HepG2 (cell line): ENCODE data around the gene MFSD2B. TPM values are rescaled to one million over a fixed set of nuclear protein-coding genes. Genes with fewer than 3 reads are reported as not detected.

Experiments
- ATAC-seq: fragments of 200-7000 bp; cut with Tn5 transposase; 3 replicates; pipeline ENCODE4 v1.9.1; 2020; ENCODE audit warnings: mild to moderate bottlenecking, moderate library complexity
- BruUV-seq: library from RNA; stranded (reverse); fragments of 400-500 nt; replicated peaks from 2 replicates; lab custom pipeline; 2021; lab: Mats Ljungman, UMichigan
- CTCF ChIA-PET: fragments of 300-600 bp; formaldehyde crosslinking; extraction: SDS; loops from one replicate; lab custom pipeline; 2021; ENCODE audit warnings: low total read pairs, inconsistent platforms, low intra/inter-chr PET ratio; lab: Yijun Ruan, JAX
- POLR2A ChIA-PET: fragments of 350-600 bp; sonication (Branson Sonifier 250); formaldehyde crosslinking; loops from one replicate; lab custom pipeline; 2020; ENCODE audit warnings: antibody characterized with exemption, inconsistent platforms; lab: Yijun Ruan, JAX
- DNase-seq: peaks from one replicate; pipeline ENCODE4 v3.0.0-alpha.2; 2015; ENCODE audit warnings: low spot score
- FAIRE-seq: peaks from 3 replicates; lab custom pipeline; 2011; peaks lifted over from hg19 to GRCh38; lab: Jason Lieb, UNC
- H2AFZ ChIP-seq: one replicate; pipeline ENCODE4 v1.6.1; 2011; ENCODE audit warnings: low read length, inconsistent platforms
- H3K27ac ChIP-seq: fragments of 300-600 bp; 3 replicates; pipeline ENCODE4 v1.8.0; 2011; ENCODE audit warnings: mixed run types, mild to moderate bottlenecking, mixed read lengths, low read length, inconsistent platforms; ENCODE audit not compliant: insufficient read depth; ENCODE audit errors: extremely low read length
- H3K27me3 ChIP-seq, 2 experiments: fragments of 200-600 bp in 1 of 2; 2 replicates in 1 of 2; 3 replicates in 1 of 2; pipeline versions ENCODE4 v1.6.0 to v1.8.0; 2011; ENCODE audit warnings: low read length in 2 of 2, mild to moderate bottlenecking in 2 of 2, moderate library complexity in 2 of 2, inconsistent platforms in 1 of 2; ENCODE audit not compliant: insufficient read depth in 2 of 2, control insufficient read depth in 1 of 2
- H3K36me3 ChIP-seq, 2 experiments: fragments of 200-600 bp in 1 of 2; replicated peaks in 1 of 2; 2 replicates in 1 of 2; 3 replicates in 1 of 2; pipeline versions ENCODE4 v1.5.1 to v1.8.0; 2011; ENCODE audit warnings: low read length in 2 of 2, inconsistent platforms in 1 of 2; ENCODE audit not compliant: insufficient read depth in 2 of 2, control insufficient read depth in 1 of 2
- H3K4me1 ChIP-seq: 2 replicates; pipeline ENCODE4 v1.5.1; 2012; ENCODE audit warnings: low read length, inconsistent platforms; ENCODE audit not compliant: insufficient read depth
- H3K4me2 ChIP-seq: 2 replicates; pipeline ENCODE4 v1.6.0; 2011; ENCODE audit warnings: low read depth, low read length, inconsistent platforms
- H3K4me3 ChIP-seq, 3 experiments: fragments of 200-600 bp in 1 of 3; sonication (generic), shearing (Covaris generic) in 1 of 3; replicated peaks in 1 of 3; 2 replicates each; pipeline ENCODE4 v1.5.1; 2011 to 2016; ENCODE audit warnings: low read length in 3 of 3, inconsistent platforms in 2 of 3, low read depth in 2 of 3, mild to moderate bottlenecking in 2 of 3, control low read depth in 1 of 3, mixed read lengths in 1 of 3; ENCODE audit not compliant: insufficient read depth in 1 of 3
- H3K79me2 ChIP-seq: one replicate; pipeline ENCODE4 v1.6.1; 2011; ENCODE audit warnings: low read length, inconsistent platforms; ENCODE audit not compliant: insufficient read depth
- H3K9ac ChIP-seq: 2 replicates; pipeline ENCODE4 v1.6.0; 2011; ENCODE audit warnings: mild to moderate bottlenecking, low read depth, low read length, inconsistent platforms; ENCODE audit not compliant: insufficient read depth
- H3K9me3 ChIP-seq: 2 replicates; pipeline ENCODE4 v1.5.1; 2012; ENCODE audit warnings: mild to moderate bottlenecking, low read length
- H4K20me1 ChIP-seq: 2 replicates; pipeline ENCODE4 v1.6.0; 2011; ENCODE audit warnings: inconsistent platforms, mild to moderate bottlenecking, low read length, moderate library complexity; ENCODE audit not compliant: insufficient read depth
- CBX2 ChIP-seq, 2 experiments: fragments of 200-600 bp in 1 of 2; sonication (generic); formaldehyde crosslinking in 1 of 2; IDR thresholded peaks; 2 replicates each; pipeline versions ENCODE4 v1.7.0 to v1.8.1; 2018 to 2022; ENCODE audit warnings: low read depth in 2 of 2, low read length in 1 of 2, mild to moderate bottlenecking in 1 of 2, missing genetic modification reagents in 1 of 2
- CREM ChIP-seq, 2 experiments: sonication (generic) in 1 of 2; formaldehyde crosslinking in 1 of 2; IDR thresholded peaks; 2 replicates each; pipeline versions ENCODE4 v1.4.0 to v1.6.1; 2016 to 2020; ENCODE audit warnings: antibody characterized with exemption in 1 of 2, mild to moderate bottlenecking in 1 of 2, missing genetic modification reagents in 1 of 2
- DMAP1 ChIP-seq: IDR thresholded peaks from 2 replicates; pipeline ENCODE4 v1.6.1; 2016
- NCOA2 ChIP-seq: sonication (generic); formaldehyde crosslinking; IDR thresholded peaks from 2 replicates; pipeline ENCODE4 v1.8.0; 2022; ENCODE audit warnings: inconsistent platforms
- RAD51 ChIP-seq: fragments of 450-650 bp; IDR thresholded peaks from 2 replicates; pipeline ENCODE4 v1.6.1; 2016; ENCODE audit warnings: borderline replicate concordance
- RELA ChIP-seq: sonication (generic); formaldehyde crosslinking; IDR thresholded peaks from 2 replicates; pipeline ENCODE4 v1.4.0; 2020; ENCODE audit warnings: missing genetic modification reagents
- RXRB ChIP-seq: IDR thresholded peaks from 2 replicates; pipeline ENCODE4 v1.6.1; 2016; ENCODE audit warnings: borderline replicate concordance, missing genetic modification reagents, missing compliant biosample characterization
- U2AF2 ChIP-seq: fragments of 200-400 bp; formaldehyde crosslinking; IDR thresholded peaks from 2 replicates; pipeline ENCODE4 v1.6.1; 2017; ENCODE audit warnings: low read depth, mild to moderate bottlenecking, low read length
- ZNF235 ChIP-seq: sonication (generic); formaldehyde crosslinking; IDR thresholded peaks from 2 replicates; pipeline ENCODE4 v1.8.1; 2023; ENCODE audit warnings: mild to moderate bottlenecking, missing genetic modification reagents, borderline replicate concordance
- ZNF431 ChIP-seq: sonication (generic); formaldehyde crosslinking; IDR thresholded peaks from 2 replicates; pipeline ENCODE4 v1.9.0; 2022; ENCODE audit warnings: missing genetic modification reagents, low read depth, mild to moderate bottlenecking, borderline replicate concordance
- ZNF496 ChIP-seq: sonication (generic); formaldehyde crosslinking; IDR thresholded peaks from 2 replicates; pipeline ENCODE4 v1.8.1; 2023; ENCODE audit warnings: mild to moderate bottlenecking, moderate library complexity, missing genetic modification reagents; ENCODE audit not compliant: insufficient replicate concordance
- ZNF501 ChIP-seq: sonication (generic); formaldehyde crosslinking; IDR thresholded peaks from 2 replicates; pipeline ENCODE4 v1.5.1; 2020; ENCODE audit warnings: mild to moderate bottlenecking, moderate library complexity, missing genetic modification reagents
- ZNF564 ChIP-seq: sonication (generic); formaldehyde crosslinking; IDR thresholded peaks from 2 replicates; pipeline ENCODE4 v1.8.1; 2023; ENCODE audit warnings: mild to moderate bottlenecking, missing genetic modification reagents
- ZNF780A ChIP-seq: sonication (generic); formaldehyde crosslinking; IDR thresholded peaks from 2 replicates; pipeline ENCODE4 v1.8.0; 2022; ENCODE audit warnings: mild to moderate bottlenecking, missing genetic modification reagents, moderate library complexity
- WGBS: methylation state at CpG from one replicate; pipeline ENCODE4 v1.1.6; 2017; ENCODE audit warnings: low lambda C conversion rate; 5-methylcytosine and 5-hydroxymethylcytosine counted together
- in situ Hi-C: cut with HindIII; loops from 2 replicates; pipeline ENCODE4 v1.10.0; 2017; ENCODE audit warnings: low pct_unique_long_range_greater_than_20kb; ENCODE audit not compliant: extremely low pct_ligation_motif_present
- intact Hi-C: fragments of 100-400 bp; cut with micrococcal nuclease; formaldehyde crosslinking; loops from one replicate; pipeline ENCODE4 v1.10.0; 2022; ENCODE audit not compliant: unreplicated experiment
- polyA plus RNA-seq, 8 experiments: library from polyadenylated mRNA; depleted of rRNA in 3 of 8; stranded (reverse) in 7 of 8; unstranded in 1 of 8; fragments of >200 nt; fragmentation: Illumina TruSeq in 4 of 8; extraction: Trizol in 4 of 8; gene quantifications; 2 replicates each; pipeline versions ENCODE4 v1.2.1 to v1.2.3, GENCODE V29; 2011 to 2016; ENCODE audit warnings: low read depth in 4 of 8, missing spikeins in 1 of 8, mixed read lengths in 1 of 8; ENCODE audit not compliant: insufficient read depth in 1 of 8
- total RNA-seq, 5 experiments: library from RNA; depleted of rRNA; stranded (reverse); fragments of >200 nt; fragmentation: Illumina TruSeq; extraction: Trizol; gene quantifications; 2 replicates each; pipeline ENCODE4 v1.2.3, GENCODE V29; 2016; ENCODE audit warnings: low read depth in 1 of 5
- TF ChIP-seq, protein P1 (sequence below): sonication (generic); formaldehyde crosslinking; IDR thresholded peaks from 2 replicates; pipeline ENCODE4 v1.4.0; 2020; ENCODE audit warnings: missing genetic modification reagents, borderline replicate concordance
- TF ChIP-seq, protein P2 (sequence below): sonication (generic); formaldehyde crosslinking; IDR thresholded peaks from 2 replicates; pipeline ENCODE4 v1.4.0; 2020; ENCODE audit warnings: mild to moderate bottlenecking, missing genetic modification reagents, borderline replicate concordance

MFSD2B gene
- total and polyA plus RNA-seq, 2 of the 13 experiments (the other 11 are each of a cell fraction or from before 2014, with no cell fraction given) = 0.21 to 0.93 TPM

GRCh38 chr2:24040511-24040910, 30.6 kb downstream of the MFSD2B start:
- Histone ChIP-seq H3K9ac (no peak overlapping the region), H3K9me3 (no peaks in the 10 kb centered on the region), H3K4me3 (no peak overlapping the region), H3K79me2 (peaks cover 20% of the 10 kb centered on the region), H3K4me1 (peaks cover 15% of the 10 kb centered on the region), H3K27me3 (no peaks in the 10 kb centered on the region), H4K20me1 (no peaks in the 10 kb centered on the region), H3K4me2 (no peak overlapping the region), H2AFZ (no peak overlapping the region), H3K36me3 (peaks cover 13 to 33% of the 10 kb centered on the region in 2 experiments), H3K27ac (no peak overlapping the region)
- CTCF ChIA-PET = no interaction called here
- no peak for DNase-seq
- FAIRE-seq = no peak
- ATAC-seq = no peak
- no TSS peak for BruUV-seq
- POLR2A ChIA-PET = no interaction called here
- in situ Hi-C loops (no loop called here), intact Hi-C loops (no loop called here)
- WGBS = 95% methylated on average over 4 of the region's 4 CpGs
- no peak for TF ChIP-seq ZNF431 (CRISPR knock-in tag)
- TF ChIP-seq, protein P1, sequence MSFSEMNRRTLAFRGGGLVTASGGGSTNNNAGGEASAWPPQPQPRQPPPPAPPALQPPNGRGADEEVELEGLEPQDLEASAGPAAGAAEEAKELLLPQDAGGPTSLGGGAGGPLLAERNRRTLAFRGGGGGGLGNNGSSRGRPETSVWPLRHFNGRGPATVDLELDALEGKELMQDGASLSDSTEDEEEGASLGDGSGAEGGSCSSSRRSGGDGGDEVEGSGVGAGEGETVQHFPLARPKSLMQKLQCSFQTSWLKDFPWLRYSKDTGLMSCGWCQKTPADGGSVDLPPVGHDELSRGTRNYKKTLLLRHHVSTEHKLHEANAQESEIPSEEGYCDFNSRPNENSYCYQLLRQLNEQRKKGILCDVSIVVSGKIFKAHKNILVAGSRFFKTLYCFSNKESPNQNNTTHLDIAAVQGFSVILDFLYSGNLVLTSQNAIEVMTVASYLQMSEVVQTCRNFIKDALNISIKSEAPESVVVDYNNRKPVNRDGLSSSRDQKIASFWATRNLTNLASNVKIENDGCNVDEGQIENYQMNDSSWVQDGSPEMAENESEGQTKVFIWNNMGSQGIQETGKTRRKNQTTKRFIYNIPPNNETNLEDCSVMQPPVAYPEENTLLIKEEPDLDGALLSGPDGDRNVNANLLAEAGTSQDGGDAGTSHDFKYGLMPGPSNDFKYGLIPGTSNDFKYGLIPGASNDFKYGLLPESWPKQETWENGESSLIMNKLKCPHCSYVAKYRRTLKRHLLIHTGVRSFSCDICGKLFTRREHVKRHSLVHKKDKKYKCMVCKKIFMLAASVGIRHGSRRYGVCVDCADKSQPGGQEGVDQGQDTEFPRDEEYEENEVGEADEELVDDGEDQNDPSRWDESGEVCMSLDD (CRISPR knock-in tag) = no peak
- no peak for TF ChIP-seq DMAP1 (CRISPR knock-in tag)
- TF ChIP-seq RAD51 = no peak
- TF ChIP-seq ZNF235 (CRISPR knock-in tag) = no peak
- no peak for TF ChIP-seq CBX2 (IDR thresholded peaks at IDR 0.05; ENCODE audit: low read depth, low read length)
- no peak for TF ChIP-seq CBX2 (CRISPR knock-in tag; IDR thresholded peaks at IDR 0.05; ENCODE audit: low read depth)
- no peak for TF ChIP-seq ZNF496 (CRISPR knock-in tag)
- TF ChIP-seq U2AF2 = no peak
- TF ChIP-seq ZNF564 (CRISPR knock-in tag) = no peak
- no peak for TF ChIP-seq CREM (IDR thresholded peaks at IDR 0.05)
- no peak for TF ChIP-seq CREM (CRISPR knock-in tag; IDR thresholded peaks at IDR 0.05)
- no peak for TF ChIP-seq ZNF501 (CRISPR knock-in tag)
- TF ChIP-seq, protein P2, sequence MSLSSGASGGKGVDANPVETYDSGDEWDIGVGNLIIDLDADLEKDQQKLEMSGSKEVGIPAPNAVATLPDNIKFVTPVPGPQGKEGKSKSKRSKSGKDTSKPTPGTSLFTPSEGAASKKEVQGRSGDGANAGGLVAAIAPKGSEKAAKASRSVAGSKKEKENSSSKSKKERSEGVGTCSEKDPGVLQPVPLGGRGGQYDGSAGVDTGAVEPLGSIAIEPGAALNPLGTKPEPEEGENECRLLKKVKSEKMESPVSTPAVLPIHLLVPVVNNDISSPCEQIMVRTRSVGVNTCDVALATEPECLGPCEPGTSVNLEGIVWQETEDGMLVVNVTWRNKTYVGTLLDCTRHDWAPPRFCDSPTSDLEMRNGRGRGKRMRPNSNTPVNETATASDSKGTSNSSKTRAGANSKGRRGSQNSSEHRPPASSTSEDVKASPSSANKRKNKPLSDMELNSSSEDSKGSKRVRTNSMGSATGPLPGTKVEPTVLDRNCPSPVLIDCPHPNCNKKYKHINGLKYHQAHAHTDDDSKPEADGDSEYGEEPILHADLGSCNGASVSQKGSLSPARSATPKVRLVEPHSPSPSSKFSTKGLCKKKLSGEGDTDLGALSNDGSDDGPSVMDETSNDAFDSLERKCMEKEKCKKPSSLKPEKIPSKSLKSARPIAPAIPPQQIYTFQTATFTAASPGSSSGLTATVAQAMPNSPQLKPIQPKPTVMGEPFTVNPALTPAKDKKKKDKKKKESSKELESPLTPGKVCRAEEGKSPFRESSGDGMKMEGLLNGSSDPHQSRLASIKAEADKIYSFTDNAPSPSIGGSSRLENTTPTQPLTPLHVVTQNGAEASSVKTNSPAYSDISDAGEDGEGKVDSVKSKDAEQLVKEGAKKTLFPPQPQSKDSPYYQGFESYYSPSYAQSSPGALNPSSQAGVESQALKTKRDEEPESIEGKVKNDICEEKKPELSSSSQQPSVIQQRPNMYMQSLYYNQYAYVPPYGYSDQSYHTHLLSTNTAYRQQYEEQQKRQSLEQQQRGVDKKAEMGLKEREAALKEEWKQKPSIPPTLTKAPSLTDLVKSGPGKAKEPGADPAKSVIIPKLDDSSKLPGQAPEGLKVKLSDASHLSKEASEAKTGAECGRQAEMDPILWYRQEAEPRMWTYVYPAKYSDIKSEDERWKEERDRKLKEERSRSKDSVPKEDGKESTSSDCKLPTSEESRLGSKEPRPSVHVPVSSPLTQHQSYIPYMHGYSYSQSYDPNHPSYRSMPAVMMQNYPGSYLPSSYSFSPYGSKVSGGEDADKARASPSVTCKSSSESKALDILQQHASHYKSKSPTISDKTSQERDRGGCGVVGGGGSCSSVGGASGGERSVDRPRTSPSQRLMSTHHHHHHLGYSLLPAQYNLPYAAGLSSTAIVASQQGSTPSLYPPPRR (CRISPR knock-in tag) = no peak
- no peak for TF ChIP-seq RELA (CRISPR knock-in tag)
- no peak for TF ChIP-seq ZNF780A (CRISPR knock-in tag)
- TF ChIP-seq RXRB (CRISPR knock-in tag) = no peak
- TF ChIP-seq NCOA2 (CRISPR knock-in tag) = no peak
